ENCODE data around the gene BCL2L13.

BCL2L13 gene

DNA sequence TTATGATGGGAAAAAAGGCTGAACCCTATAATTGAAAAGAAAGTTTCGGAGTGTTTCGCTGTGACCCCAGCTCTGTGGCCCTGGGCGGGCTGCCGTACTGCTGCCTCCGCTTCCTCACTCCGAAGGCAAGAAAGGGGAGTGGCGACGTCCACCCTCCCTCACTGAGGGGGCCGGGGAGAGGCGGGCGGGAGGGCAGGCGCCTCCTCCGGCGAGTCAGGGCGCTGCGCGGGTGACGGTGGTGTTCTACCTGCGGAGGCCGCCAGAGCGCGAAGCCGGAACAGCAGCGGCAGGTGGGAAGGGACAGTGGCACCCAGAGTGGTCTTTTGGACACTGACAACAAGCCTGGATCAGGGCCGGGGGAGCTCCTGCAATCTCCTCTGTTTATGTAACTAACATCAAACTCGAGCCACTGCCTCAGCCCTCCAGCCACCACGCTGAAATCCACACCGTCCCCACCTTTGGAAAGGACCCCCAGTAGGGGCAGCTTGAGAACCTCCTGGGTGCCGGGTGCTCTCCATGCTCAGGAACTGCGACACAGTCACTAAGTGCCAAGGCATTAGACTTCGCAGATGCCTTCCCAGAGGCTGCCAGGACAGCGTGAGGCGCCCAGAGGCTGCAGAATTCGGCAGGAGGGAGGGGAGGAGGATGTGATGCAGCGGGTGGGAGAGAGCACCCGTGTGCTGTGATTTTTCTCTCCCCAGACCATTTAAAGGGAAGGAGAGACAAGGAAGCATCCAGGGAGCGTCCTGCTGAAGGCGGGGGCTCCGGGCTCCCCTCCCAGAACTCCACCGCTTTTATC, 110.2 kb downstream of the BCL2L13 start:
- TF ChIP-seq EZH2phosphoT487 (IDR thresholded peaks at IDR 0.05; ENCODE audit: low read length), result no peak
- TF ChIP-seq, protein P1, sequence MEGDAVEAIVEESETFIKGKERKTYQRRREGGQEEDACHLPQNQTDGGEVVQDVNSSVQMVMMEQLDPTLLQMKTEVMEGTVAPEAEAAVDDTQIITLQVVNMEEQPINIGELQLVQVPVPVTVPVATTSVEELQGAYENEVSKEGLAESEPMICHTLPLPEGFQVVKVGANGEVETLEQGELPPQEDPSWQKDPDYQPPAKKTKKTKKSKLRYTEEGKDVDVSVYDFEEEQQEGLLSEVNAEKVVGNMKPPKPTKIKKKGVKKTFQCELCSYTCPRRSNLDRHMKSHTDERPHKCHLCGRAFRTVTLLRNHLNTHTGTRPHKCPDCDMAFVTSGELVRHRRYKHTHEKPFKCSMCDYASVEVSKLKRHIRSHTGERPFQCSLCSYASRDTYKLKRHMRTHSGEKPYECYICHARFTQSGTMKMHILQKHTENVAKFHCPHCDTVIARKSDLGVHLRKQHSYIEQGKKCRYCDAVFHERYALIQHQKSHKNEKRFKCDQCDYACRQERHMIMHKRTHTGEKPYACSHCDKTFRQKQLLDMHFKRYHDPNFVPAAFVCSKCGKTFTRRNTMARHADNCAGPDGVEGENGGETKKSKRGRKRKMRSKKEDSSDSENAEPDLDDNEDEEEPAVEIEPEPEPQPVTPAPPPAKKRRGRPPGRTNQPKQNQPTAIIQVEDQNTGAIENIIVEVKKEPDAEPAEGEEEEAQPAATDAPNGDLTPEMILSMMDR (IDR thresholded peaks at IDR 0.05; ENCODE audit: low read length), result no peak
- no peak for TF ChIP-seq EZH2 (optimal IDR thresholded peaks at IDR 0.05; ENCODE audit: low read depth, low read length)
- Histone ChIP-seq H3K4me3 (ENCODE audit: low read length) (no peak overlapping the region), H3K27ac (ENCODE audit: low read length) (no peak overlapping the region), H3F3A (ENCODE audit: insufficient read depth, low read length) (no peaks in the 10 kb centered on the region), H3K9me3 (replicated peaks; ENCODE audit: insufficient read depth, low read length) (no peaks in the 10 kb centered on the region), H3K4me2 (ENCODE audit: low read depth, low read length) (no peak overlapping the region), H3K4me1 (ENCODE audit: low read length) (no peaks in the 10 kb centered on the region), H3K79me2 (ENCODE audit: low read length) (peaks cover 31% of the 10 kb centered on the region), H3K9me2 (replicated peaks; ENCODE audit: insufficient read depth, low read length) (no peaks in the 10 kb centered on the region), H3K27me3 (replicated peaks; ENCODE audit: insufficient read depth, low read length) (no peaks in the 10 kb centered on the region), H4K20me1 (ENCODE audit: insufficient read depth, low read length) (no peaks in the 10 kb centered on the region), H3K36me3 (replicated peaks; ENCODE audit: insufficient read depth, low read length) (no peaks in the 10 kb centered on the region), H2AFZ (ENCODE audit: low read length) (no peak overlapping the region), H3K9ac (ENCODE audit: low read length) (no peak overlapping the region)
- no peak for DNase-seq

DNA sequence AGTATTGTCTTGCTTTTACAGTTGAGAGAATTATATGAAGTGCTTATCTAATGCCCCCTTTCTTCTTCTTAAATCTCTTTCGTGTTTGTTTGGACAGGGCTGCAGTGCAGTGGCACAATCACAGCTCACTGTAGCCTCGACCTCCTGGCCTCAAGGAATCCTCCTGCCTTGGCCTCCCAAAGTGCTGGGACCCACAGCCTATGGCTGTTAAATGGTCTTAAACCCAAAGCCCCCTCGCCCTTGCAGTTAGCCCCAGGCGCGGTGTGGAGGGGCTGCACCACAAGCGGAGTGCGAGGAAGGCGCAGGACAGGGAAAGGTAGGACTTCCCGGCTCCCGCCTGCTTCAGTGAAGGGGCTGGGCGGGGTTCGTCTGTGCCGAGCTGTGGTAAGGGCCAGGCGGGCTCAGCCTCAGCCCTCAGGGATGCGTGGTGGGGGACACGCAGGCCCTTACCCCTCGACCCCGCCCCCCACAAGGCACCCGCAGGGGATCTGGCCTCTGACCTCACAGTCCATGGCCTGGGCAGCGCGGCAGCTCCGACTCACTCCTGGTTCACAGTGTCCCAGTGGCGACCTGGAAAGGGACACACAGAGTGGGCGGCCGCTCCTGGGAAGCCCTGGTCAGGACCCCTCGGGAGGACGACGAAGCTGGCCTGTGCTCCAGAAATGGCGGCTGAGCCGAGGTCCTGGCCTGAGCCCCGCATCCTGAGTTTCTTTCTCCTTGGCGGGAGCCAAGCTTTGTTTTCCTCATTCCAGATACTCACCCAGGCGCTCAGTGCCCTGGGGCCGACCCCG, 111.2 kb downstream of the BCL2L13 start:
- H3K4me3 ChIP-seq (ENCODE audit: low read length), result no peak overlapping the region
- no peaks in the 10 kb centered on the region for H3K27me3 ChIP-seq (replicated peaks; ENCODE audit: insufficient read depth, low read length)
- no peaks in the 10 kb centered on the region for H3K4me1 ChIP-seq (ENCODE audit: low read length)
- no peaks in the 10 kb centered on the region for H4K20me1 ChIP-seq (ENCODE audit: insufficient read depth, low read length)
- no peak overlapping the region for H2AFZ ChIP-seq (ENCODE audit: low read length)
- H3K4me2 ChIP-seq (ENCODE audit: low read depth, low read length), result no peak overlapping the region
- no peak overlapping the region for H3K27ac ChIP-seq (ENCODE audit: low read length)
- no peaks in the 10 kb centered on the region for H3K9me2 ChIP-seq (replicated peaks; ENCODE audit: insufficient read depth, low read length)
- no peak for DNase-seq
- no peaks in the 10 kb centered on the region for H3K36me3 ChIP-seq (replicated peaks; ENCODE audit: insufficient read depth, low read length)
- TF ChIP-seq EZH2phosphoT487 (IDR thresholded peaks at IDR 0.05; ENCODE audit: low read length), result no peak
- TF ChIP-seq, protein P1 (IDR thresholded peaks at IDR 0.05; ENCODE audit: low read length), result no peak
- no peak for TF ChIP-seq EZH2 (optimal IDR thresholded peaks at IDR 0.05; ENCODE audit: low read depth, low read length)
- no peaks in the 10 kb centered on the region for H3K9me3 ChIP-seq (replicated peaks; ENCODE audit: insufficient read depth, low read length)
- no peak overlapping the region for H3K9ac ChIP-seq (ENCODE audit: low read length)
- peaks cover 40% of the 10 kb centered on the region for H3K79me2 ChIP-seq (ENCODE audit: low read length)
- no peaks in the 10 kb centered on the region for H3F3A ChIP-seq (ENCODE audit: insufficient read depth, low read length)

DNA sequence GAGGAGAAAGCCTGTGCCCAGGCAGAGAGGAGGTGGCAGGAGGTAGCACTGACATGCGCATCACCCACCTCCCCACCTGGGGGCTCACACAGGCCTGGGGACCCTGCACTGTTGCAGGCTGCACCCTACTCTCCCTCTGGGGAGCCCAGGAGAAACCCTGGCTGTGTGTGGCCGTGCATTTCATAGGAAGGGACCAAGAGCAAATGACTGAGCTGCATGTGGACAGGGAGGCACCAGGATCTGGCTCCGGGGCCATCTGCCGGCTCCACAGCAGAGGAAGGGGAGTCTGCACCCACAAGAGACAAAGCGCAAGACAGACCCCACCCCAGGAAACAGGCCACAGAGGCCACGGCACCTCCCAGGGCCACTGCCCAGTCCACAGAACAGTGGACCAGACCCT, 113.0 kb downstream of the BCL2L13 start:
- no peak for DNase-seq
- Histone ChIP-seq H3K27me3 (replicated peaks; ENCODE audit: insufficient read depth, low read length) (no peaks in the 10 kb centered on the region), H3K4me3 (ENCODE audit: low read length) (no peak overlapping the region), H3K36me3 (replicated peaks; ENCODE audit: insufficient read depth, low read length) (no peaks in the 10 kb centered on the region), H2AFZ (ENCODE audit: low read length) (no peak overlapping the region), H3K9me2 (replicated peaks; ENCODE audit: insufficient read depth, low read length) (no peaks in the 10 kb centered on the region), H3K27ac (ENCODE audit: low read length) (no peak overlapping the region), H4K20me1 (ENCODE audit: insufficient read depth, low read length) (no peaks in the 10 kb centered on the region), H3K9me3 (replicated peaks; ENCODE audit: insufficient read depth, low read length) (no peaks in the 10 kb centered on the region), H3K79me2 (ENCODE audit: low read length) (peaks cover 50% of the 10 kb centered on the region), H3K9ac (ENCODE audit: low read length) (no peak overlapping the region), H3K4me1 (ENCODE audit: low read length) (no peaks in the 10 kb centered on the region), H3K4me2 (ENCODE audit: low read depth, low read length) (no peak overlapping the region), H3F3A (ENCODE audit: insufficient read depth, low read length) (no peaks in the 10 kb centered on the region)
- TF ChIP-seq EZH2 (optimal IDR thresholded peaks at IDR 0.05; ENCODE audit: low read depth, low read length) (no peak), EZH2phosphoT487 (IDR thresholded peaks at IDR 0.05; ENCODE audit: low read length) (no peak)
- TF ChIP-seq, protein P1 (IDR thresholded peaks at IDR 0.05; ENCODE audit: low read length), result no peak

Data from MM.1S (cell line).